HG03103 (cell line): ENCODE results near the gene TNRC6A.

Source experiments
- ATAC-seq: cut with Tn5 transposase; IDR thresholded peaks from one replicate; pipeline ENCODE4 v1.9.1; 2021; ENCODE audit warnings: low read depth; ENCODE audit not compliant: unreplicated experiment

Gene TNRC6A

DNA sequence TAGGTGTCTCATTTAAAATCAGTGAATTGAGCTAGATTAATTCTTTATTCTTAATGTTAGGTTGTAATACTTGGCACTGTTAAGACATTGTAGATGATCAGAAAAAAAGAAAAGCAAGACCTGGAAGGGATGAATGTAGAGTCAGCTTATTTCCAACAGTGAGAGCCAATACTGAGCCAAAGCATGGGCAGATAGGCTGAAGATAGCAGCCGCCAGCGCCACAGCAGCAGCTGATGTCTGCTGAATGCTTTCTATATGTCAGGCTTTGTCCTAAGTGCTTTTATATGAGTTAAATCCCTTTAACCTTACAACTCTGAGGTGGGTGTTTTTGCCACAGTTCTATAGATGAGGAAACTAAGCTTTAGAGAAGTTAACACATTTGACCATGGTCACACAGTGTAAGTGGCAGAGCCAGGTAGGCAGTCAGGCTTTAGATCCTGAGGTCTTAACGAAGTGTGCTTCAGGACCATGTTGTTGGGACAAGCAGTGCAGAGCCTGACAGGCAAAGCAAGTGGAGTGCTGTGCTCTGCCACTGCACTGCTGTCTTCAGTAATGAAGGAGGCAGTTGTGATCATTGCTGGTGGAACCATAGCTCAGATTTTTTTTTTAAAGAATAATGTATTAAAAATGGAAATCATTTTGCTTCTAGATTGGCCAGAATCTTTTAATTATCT lies 25.9 kb downstream of the TNRC6A start:
- ATAC-seq: no peak

DNA sequence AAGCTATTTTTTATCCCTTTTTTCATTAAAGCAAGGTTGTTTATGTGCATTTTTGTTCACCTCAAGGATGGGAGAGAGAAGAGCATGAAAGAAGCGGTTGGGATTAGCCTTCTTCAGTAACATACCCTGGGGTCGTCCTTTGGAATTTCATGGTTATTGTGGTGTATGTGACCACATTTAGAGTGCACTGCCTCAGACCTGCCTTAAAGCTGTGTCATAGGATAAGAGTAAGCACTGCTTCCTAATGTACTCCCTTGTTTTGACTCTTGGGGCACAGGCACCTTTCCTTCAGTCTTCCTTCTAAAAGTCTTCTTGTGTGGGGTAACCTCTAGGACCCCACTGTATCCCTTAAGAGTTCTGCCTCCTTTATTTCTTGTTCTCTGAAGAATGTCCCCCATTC lies 28.9 kb downstream of the TNRC6A start:
- ATAC-seq: no peak

- no peak for ATAC-seq
These were observed 29.6 kb downstream of the TNRC6A start for GRCh38 chr16:24759006-24759405.

DNA sequence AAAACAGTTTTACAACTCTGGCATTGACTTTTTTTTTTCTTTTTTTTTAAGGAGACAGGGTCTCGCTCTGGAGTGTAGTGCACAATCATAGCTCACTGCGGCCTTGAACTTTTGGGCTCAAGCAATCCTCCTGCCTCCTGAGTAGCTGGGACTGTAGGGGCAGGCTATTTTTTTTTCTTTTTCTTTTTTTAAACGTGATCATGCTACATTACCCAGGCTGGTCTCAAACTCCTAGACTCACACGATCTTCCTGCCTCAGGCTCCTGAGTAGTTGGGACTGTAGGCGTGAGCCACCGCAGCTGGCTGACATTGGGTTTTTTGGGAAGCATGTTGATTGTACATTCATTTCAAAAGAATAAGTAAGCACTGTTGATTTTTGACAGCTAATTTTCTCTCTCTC lies 32.1 kb downstream of the TNRC6A start:
- ATAC-seq: no peak

- ATAC-seq: no peak
These were observed 35.5 kb downstream of the TNRC6A start for GRCh38 chr16:24764916-24765315.

DNA sequence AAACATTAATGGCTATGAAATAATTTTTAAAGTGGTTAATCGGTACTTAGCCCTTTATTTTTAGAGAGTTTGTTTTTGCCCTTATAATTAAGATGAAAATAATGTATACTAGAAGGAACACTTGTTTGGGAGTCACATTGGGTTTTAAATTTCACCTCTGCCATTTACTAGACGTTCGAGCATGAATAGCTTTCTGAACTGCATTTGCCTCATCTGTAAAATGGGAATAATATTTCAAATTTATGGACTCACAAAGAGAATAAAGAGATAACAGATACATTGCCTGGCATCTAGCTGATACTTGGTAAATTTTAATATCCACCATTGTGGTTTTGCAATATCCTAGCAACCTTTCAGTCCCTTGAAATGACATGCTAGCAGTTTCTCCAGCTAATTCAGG lies 36.6 kb downstream of the TNRC6A start:
- no peak for ATAC-seq

GRCh38 chr16:24769806-24770205 lies 40.4 kb downstream of the TNRC6A start:
- ATAC-seq: no peak

- ATAC-seq: no peak
These were observed 41.8 kb downstream of the TNRC6A start for GRCh38 chr16:24771132-24771778.

- no peak for ATAC-seq
These were observed 42.3 kb downstream of the TNRC6A start for GRCh38 chr16:24771779-24772157.

GRCh38 chr16:24773771-24774427 lies 44.4 kb downstream of the TNRC6A start:
- ATAC-seq: no peak

- no peak for ATAC-seq
These were observed 45.1 kb downstream of the TNRC6A start for GRCh38 chr16:24774510-24774909.

GRCh38 chr16:24775455-24775854 lies 46.0 kb downstream of the TNRC6A start:
- ATAC-seq: no peak

DNA sequence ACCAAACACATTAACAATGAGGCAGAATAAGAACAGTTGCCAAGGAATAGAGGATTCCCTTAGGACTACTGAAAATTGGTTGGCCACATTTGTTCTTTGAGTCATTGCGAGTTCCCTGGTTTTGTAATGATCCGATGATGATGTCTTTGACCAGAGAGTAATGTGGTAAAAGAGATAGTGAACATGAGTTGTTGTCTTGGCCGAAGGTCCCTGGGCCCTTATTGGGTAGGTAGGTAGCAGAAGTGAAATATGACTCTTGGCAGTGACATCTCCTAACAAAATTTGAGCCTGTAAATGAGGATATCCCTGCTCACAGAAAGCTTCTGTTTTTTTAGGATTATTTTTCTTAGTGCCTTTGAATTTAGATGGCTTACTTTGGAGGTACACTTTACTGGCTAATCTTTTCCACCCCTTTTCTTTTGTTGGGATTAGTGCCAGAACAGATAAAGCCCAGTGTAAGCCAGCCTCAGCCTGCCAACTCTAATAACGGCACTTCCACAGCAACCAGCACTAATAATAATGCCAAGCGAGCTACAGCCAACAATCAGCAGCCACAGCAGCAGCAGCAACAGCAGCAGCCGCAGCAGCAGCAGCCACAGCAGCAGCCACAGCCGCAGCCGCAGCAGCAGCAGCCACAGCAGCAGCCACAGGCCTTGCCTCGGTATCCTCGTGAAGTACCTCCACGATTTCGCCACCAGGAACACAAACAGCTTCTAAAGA lies 47.2 kb downstream of the TNRC6A start:
- ATAC-seq: no peak

DNA sequence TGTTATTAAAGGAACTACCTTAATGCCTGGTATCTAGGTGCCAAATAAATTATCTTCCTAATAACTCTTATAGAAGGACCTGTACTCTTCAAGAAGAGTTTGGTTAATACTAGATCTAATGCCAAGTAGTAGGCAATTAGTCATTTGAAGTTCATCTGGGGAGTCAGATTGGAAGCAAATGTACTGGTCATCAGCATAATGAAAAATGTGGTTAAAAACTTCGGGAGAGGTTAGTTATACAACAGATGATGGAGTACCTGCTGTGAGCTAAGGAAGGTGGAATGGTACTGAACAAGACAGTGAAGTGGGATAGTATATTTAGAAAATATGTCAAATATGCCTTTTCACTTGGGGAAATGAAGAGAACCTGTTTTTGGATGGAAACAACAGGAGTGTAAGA lies 49.2 kb downstream of the TNRC6A start:
- ATAC-seq: no peak

DNA sequence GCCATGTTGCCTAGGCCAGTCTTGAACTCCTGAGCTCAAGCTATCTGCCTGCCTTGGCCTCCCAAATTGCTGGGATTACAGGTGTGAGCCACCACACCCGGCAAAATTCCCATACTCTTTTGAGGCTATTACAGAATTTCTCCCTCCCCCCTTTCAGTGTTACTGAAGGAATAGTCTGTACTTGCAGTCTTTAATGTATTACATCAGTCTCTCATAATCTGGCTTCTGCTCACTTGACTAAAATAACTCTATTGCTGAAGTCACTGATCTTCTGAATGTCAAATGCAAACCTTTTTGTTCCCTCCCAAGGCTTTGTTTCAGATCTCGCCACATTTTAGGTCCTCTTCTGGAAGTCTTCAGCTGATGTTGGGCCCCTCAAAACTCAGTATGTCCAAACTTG lies 51.8 kb downstream of the TNRC6A start:
- no peak for ATAC-seq

- ATAC-seq: no peak
These were observed 54.7 kb downstream of the TNRC6A start for GRCh38 chr16:24784121-24784520.

DNA sequence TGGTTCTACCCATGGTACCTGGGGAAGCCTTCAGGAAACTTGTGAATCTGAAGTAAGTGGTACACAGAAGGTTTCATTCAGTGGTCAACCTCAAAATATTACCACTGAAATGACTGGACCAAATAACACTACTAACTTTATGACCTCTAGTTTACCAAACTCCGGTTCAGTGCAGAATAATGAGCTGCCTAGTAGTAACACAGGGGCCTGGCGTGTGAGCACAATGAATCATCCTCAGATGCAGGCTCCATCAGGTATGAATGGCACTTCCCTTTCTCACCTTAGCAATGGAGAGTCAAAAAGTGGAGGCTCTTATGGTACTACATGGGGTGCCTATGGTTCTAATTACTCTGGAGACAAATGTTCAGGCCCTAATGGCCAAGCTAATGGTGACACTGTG lies 60.4 kb downstream of the TNRC6A start:
- ATAC-seq: no peak

- ATAC-seq: no peak
These were observed 71.1 kb downstream of the TNRC6A start for GRCh38 chr16:24800586-24800985.

DNA sequence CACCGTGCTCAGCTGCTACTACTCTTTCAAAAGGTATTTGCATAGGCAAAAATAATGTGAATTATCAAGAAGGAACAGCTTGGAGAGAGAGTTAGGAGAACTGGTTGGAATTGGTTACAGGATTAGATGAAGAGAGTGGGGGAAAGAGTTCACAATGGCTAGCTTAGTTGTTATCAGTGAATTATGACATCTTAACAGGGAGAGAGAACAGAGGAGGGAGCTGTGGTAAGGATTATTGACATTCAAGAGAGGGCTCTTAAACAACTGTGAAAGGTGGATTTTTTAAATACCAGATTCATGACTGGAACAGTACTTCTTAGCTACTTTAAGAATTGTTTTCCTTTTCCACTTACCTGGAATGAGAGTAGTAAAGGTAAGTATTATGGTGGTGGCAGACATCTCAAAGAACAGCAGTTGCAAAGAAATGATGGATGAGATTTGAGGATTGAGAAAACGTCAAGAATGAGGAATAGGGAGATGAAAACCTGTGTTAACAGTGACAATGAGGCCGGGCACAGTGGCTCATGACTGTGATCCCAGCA lies 72.4 kb downstream of the TNRC6A start:
- no peak for ATAC-seq

- no peak for ATAC-seq
These were observed 76.0 kb downstream of the TNRC6A start for GRCh38 chr16:24805484-24805883.

DNA sequence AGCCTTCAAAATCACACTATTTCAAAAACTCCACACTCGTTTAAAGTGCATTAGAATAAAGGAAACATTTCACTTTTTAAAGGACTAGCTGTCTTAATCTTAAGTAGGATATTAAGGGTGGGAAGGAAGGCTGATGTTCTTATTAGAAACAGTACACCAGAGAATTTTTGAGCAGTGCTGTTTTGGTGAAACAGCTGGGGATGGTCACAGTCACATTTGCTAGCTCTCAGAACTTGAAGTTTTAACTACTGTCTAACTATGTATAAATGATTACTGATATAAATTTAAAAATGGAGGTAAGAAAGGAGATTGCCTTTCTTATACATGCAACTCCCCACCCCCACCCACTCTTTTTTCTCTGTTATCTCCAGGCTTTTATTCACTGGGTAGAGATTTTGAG lies 77.8 kb downstream of the TNRC6A start:
- no peak for ATAC-seq
